CD4-positive, alpha-beta T cell treated with Interleukin-10 for 1 hour (primary cell): ENCODE measurements around the gene NUF2.
"Not testable (repeated sequence)": the region's sequence is repeated elsewhere in the genome, so short reads cannot be mapped to it uniquely, and the experiment has no call there.

ENCODE experiments used
- DNase-seq: peaks from one replicate; pipeline ENCODE4 v3.0.0-alpha.2; 2020

Gene NUF2

GRCh38 chr1:163337631-163338030 lies 15.9 kb downstream of the NUF2 start:
- no peak for DNase-seq

GRCh38 chr1:163346326-163346870 lies 24.6 kb downstream of the NUF2 start:
- no peak for DNase-seq

- no peak for DNase-seq
Observed at GRCh38 chr1:163347106-163347505, 25.4 kb downstream of the NUF2 start.

- no peak for DNase-seq
Observed at GRCh38 chr1:163351912-163352311, 30.2 kb downstream of the NUF2 start.

GRCh38 chr1:163357378-163357777 lies 35.6 kb downstream of the NUF2 start:
- DNase-seq: no peak

GRCh38 chr1:163358172-163358571 lies 36.4 kb downstream of the NUF2 start:
- not testable (repeated sequence) for DNase-seq

GRCh38 chr1:163361123-163361934 lies 39.6 kb downstream of the NUF2 start:
- DNase-seq: peak; percentile 7

- DNase-seq: no peak
Observed at GRCh38 chr1:163365186-163365585, 43.4 kb downstream of the NUF2 start.

GRCh38 chr1:163366555-163366954 lies 44.8 kb downstream of the NUF2 start:
- no peak for DNase-seq

GRCh38 chr1:163367721-163368120 lies 46.0 kb downstream of the NUF2 start:
- no peak for DNase-seq

- DNase-seq: no peak
Observed at GRCh38 chr1:163372576-163372975, 50.8 kb downstream of the NUF2 start.

- DNase-seq: no peak
Observed at GRCh38 chr1:163378554-163378953, 56.8 kb downstream of the NUF2 start.

GRCh38 chr1:163379801-163380200 lies 58.0 kb downstream of the NUF2 start:
- no peak for DNase-seq

GRCh38 chr1:163381487-163382184 lies 59.9 kb downstream of the NUF2 start:
- no peak for DNase-seq

- DNase-seq: no peak
Observed at GRCh38 chr1:163382395-163382794, 60.6 kb downstream of the NUF2 start.

- no peak for DNase-seq
Observed at GRCh38 chr1:163387146-163387545, 65.4 kb downstream of the NUF2 start.

- DNase-seq: no peak
Observed at GRCh38 chr1:163388970-163389369, 67.2 kb downstream of the NUF2 start.

- DNase-seq: no peak
Observed at GRCh38 chr1:163395790-163396189, 74.0 kb downstream of the NUF2 start.

GRCh38 chr1:163397451-163398200 lies 75.9 kb downstream of the NUF2 start:
- no peak for DNase-seq

GRCh38 chr1:163399001-163399400 lies 77.2 kb downstream of the NUF2 start:
- no peak for DNase-seq

GRCh38 chr1:163399976-163400601 lies 78.3 kb downstream of the NUF2 start:
- no peak for DNase-seq

- no peak for DNase-seq
Observed at GRCh38 chr1:163401211-163401610, 79.5 kb downstream of the NUF2 start.
